GM12878 (cell line): Measurements from ENCODE around the gene RAB43. TPM values are rescaled to one million over a fixed set of nuclear protein-coding genes. Genes with fewer than 3 reads are reported as not detected.

ENCODE experiments used
- ASH2L ChIP-seq: fragments of 300-600, 200-600 bp; sonication (generic); IDR thresholded peaks from 2 replicates; pipeline ENCODE4 v1.6.1; 2017; ENCODE audit warnings: low read depth, mild to moderate bottlenecking, borderline replicate concordance
- BCL11A ChIP-seq: IDR thresholded peaks from 2 replicates; pipeline ENCODE4 v1.6.1; 2011; ENCODE audit warnings: low read depth, low read length
- GATAD2B ChIP-seq: fragments of 450-650 bp; conservative IDR thresholded peaks from 2 replicates; pipeline ENCODE4 v1.6.1; 2017; ENCODE audit warnings: low read depth, mild to moderate bottlenecking, moderate library complexity
- JUND ChIP-seq: IDR thresholded peaks from 2 replicates; pipeline ENCODE4 v1.6.1; 2012; ENCODE audit warnings: low read depth, mild to moderate bottlenecking, low read length, improper control_type of control experiment, moderate library complexity
- PRDM15 ChIP-seq: fragments of 450-650 bp; formaldehyde crosslinking; IDR thresholded peaks from 2 replicates; pipeline ENCODE4 v1.4.0; 2020; ENCODE audit warnings: mild to moderate bottlenecking, moderate library complexity
- SREBF1 ChIP-seq: IDR thresholded peaks from 2 replicates; pipeline ENCODE4 v1.6.1; 2012; ENCODE audit warnings: mild to moderate bottlenecking, low read length
- USF1 ChIP-seq: IDR thresholded peaks from 2 replicates; pipeline ENCODE4 v1.6.1; 2011; ENCODE audit warnings: borderline replicate concordance, low read depth, mild to moderate bottlenecking, moderate library complexity, mixed read lengths, low read length; ENCODE audit not compliant: insufficient read depth; ENCODE audit errors: extremely low read length
- ZBTB11 ChIP-seq: fragments of 450-650 bp; formaldehyde crosslinking; IDR thresholded peaks from 2 replicates; pipeline ENCODE4 v1.5.0; 2022; ENCODE audit warnings: mild to moderate bottlenecking, missing genetic modification characterization
- ZNF274 ChIP-seq: IDR thresholded peaks from one replicate; pipeline ENCODE4 v1.8.0; 2011; ENCODE audit not compliant: insufficient read length, insufficient read depth
- polyA plus RNA-seq, 11 experiments: library from polyadenylated mRNA; depleted of rRNA in 4 of 11; unstranded in 6 of 11; stranded (reverse) in 5 of 11; fragments of >200 nt; fragmentation: Nextera tagmentation in 4 of 11; fragmentation: Illumina TruSeq in 1 of 11; extraction: Ambion mirVana in 4 of 11; extraction: Trizol in 1 of 11; gene quantifications; 1 replicate in 1 of 11; 2 replicates in 10 of 11; pipeline versions ENCODE4 v1.2.1 to v1.2.3, GENCODE V29; 2011 to 2016; ENCODE audit warnings: inconsistent platforms in 2 of 11, missing spikeins in 2 of 11, low read depth in 1 of 11
- total RNA-seq, 4 experiments: library from RNA; depleted of rRNA in 3 of 4; stranded (reverse); fragments of >200 nt in 3 of 4; fragmentation: Illumina TruSeq in 1 of 4; extraction: Trizol in 1 of 4; gene quantifications; 2 replicates each; pipeline versions ENCODE4 v1.2.1 to v1.2.3, GENCODE V29; 2013 to 2021

RAB43 gene
- total and polyA plus RNA-seq, 10 of the 15 experiments (the other 5 are each of a cell fraction or from before 2014, with no cell fraction given) = 0.08 to 14.0 (median 4.0) TPM

GRCh38 chr3:129164500-129164899 lies 42.9 kb upstream of the RAB43 start (continued):
- TF ChIP-seq ZBTB11 (CRISPR knock-in tag) = no peak
- TF ChIP-seq JUND = no peak
- no peak for TF ChIP-seq ASH2L
- no peak for TF ChIP-seq PRDM15
- no peak for TF ChIP-seq ZNF274
- no peak for TF ChIP-seq SREBF1
- no peak for TF ChIP-seq BCL11A
- no peak for TF ChIP-seq USF1
- TF ChIP-seq GATAD2B = no peak
